ENCODE results near the gene GPR17. TPM values are rescaled to one million over a fixed set of nuclear protein-coding genes. Genes with fewer than 3 reads are reported as not detected.

Gene GPR17
- total RNA-seq, 1 donor from 2014 or later = not detected

- DNase-seq (ENCODE audit: low spot score) = no peak
- peaks cover 18% of the 10 kb centered on the region for H3K4me1 Mint-ChIP-seq
- no peaks in the 10 kb centered on the region for H3K36me3 Mint-ChIP-seq
- TF ChIP-seq EZH2phosphoT487 (IDR thresholded peaks at IDR 0.05) (no peak), CTCF (IDR thresholded peaks at IDR 0.05) (no peak), EZH2 (IDR thresholded peaks at IDR 0.05) (no peak)
- Histone ChIP-seq H3K79me2 (ENCODE audit: low read depth) (no peaks in the 10 kb centered on the region), H3K4me2 (no peak overlapping the region), H3F3A (ENCODE audit: low read depth) (no peaks in the 10 kb centered on the region), H3K9ac (no peak overlapping the region), H3K27ac (no peak overlapping the region), H2AFZ (replicated peaks) (no peak overlapping the region), H3K4me3 (no peak overlapping the region), H3K36me3 (no peaks in the 10 kb centered on the region), H4K20me1 (ENCODE audit: low read depth) (peaks cover 12% of the 10 kb centered on the region), H3K9me3 (ENCODE audit: low read depth) (no peaks in the 10 kb centered on the region), H3K4me1 (peaks cover 4% of the 10 kb centered on the region), H3K27me3 (peaks cover 68% of the 10 kb centered on the region)
- peaks cover 32% of the 10 kb centered on the region for H3K27me3 Mint-ChIP-seq (ENCODE audit: insufficient read depth, low read depth)
- no peak overlapping the region for H3K27ac Mint-ChIP-seq
- H3K4me3 Mint-ChIP-seq = peak overlapping the region; percentile 75
- H3K9me3 Mint-ChIP-seq = no peaks in the 10 kb centered on the region
Measured at GRCh38 chr2:127676906-127677305, 31.0 kb downstream of the GPR17 start.

GRCh38 chr2:127678531-127678930 lies 32.6 kb downstream of the GPR17 start:
- H3K4me1 Mint-ChIP-seq = peaks cover 25% of the 10 kb centered on the region
- peaks cover 52% of the 10 kb centered on the region for H3K27me3 ChIP-seq
- no peaks in the 10 kb centered on the region for H3K9me3 Mint-ChIP-seq
- no peak overlapping the region for H2AFZ ChIP-seq (replicated peaks)
- TF ChIP-seq EZH2phosphoT487 (IDR thresholded peaks at IDR 0.05) (no peak), CTCF (IDR thresholded peaks at IDR 0.05) (no peak), EZH2 (IDR thresholded peaks at IDR 0.05) (no peak)
- H3K9me3 ChIP-seq (ENCODE audit: low read depth) = no peaks in the 10 kb centered on the region
- H3K27me3 Mint-ChIP-seq (ENCODE audit: insufficient read depth, low read depth) = peaks cover 27% of the 10 kb centered on the region
- H3K4me3 ChIP-seq = no peak overlapping the region
- peaks cover 12% of the 10 kb centered on the region for H4K20me1 ChIP-seq (ENCODE audit: low read depth)
- H3K9ac ChIP-seq = no peak overlapping the region
- no peaks in the 10 kb centered on the region for H3F3A ChIP-seq (ENCODE audit: low read depth)
- no peak overlapping the region for H3K27ac ChIP-seq
- H3K27ac Mint-ChIP-seq = no peak overlapping the region
- H3K36me3 Mint-ChIP-seq = no peaks in the 10 kb centered on the region
- H3K36me3 ChIP-seq = no peaks in the 10 kb centered on the region
- no peak for DNase-seq (ENCODE audit: low spot score)
- H3K4me1 ChIP-seq = peaks cover 4% of the 10 kb centered on the region
- peak overlapping the region; percentile 17 for H3K4me3 Mint-ChIP-seq
- no peak overlapping the region for H3K4me2 ChIP-seq
- no peaks in the 10 kb centered on the region for H3K79me2 ChIP-seq (ENCODE audit: low read depth)

GRCh38 chr2:127678991-127679390 lies 33.0 kb downstream of the GPR17 start:
- Mint-ChIP-seq H3K4me1 (peaks cover 30% of the 10 kb centered on the region), H3K27ac (no peak overlapping the region), H3K4me3 (peak overlapping the region; percentile 17), H3K9me3 (no peaks in the 10 kb centered on the region), H3K27me3 (ENCODE audit: insufficient read depth, low read depth) (peaks cover 25% of the 10 kb centered on the region), H3K36me3 (no peaks in the 10 kb centered on the region)
- peaks cover 4% of the 10 kb centered on the region for H3K4me1 ChIP-seq
- no peaks in the 10 kb centered on the region for H3K36me3 ChIP-seq
- peaks cover 47% of the 10 kb centered on the region for H3K27me3 ChIP-seq
- H3K9me3 ChIP-seq (ENCODE audit: low read depth) = no peaks in the 10 kb centered on the region
- no peak overlapping the region for H2AFZ ChIP-seq (replicated peaks)
- TF ChIP-seq CTCF (IDR thresholded peaks at IDR 0.05) (no peak), EZH2 (IDR thresholded peaks at IDR 0.05) (no peak), EZH2phosphoT487 (IDR thresholded peaks at IDR 0.05) (no peak)
- H3K27ac ChIP-seq = no peak overlapping the region
- DNase-seq (ENCODE audit: low spot score) = no peak
- no peak overlapping the region for H3K9ac ChIP-seq
- no peaks in the 10 kb centered on the region for H3K79me2 ChIP-seq (ENCODE audit: low read depth)
- no peak overlapping the region for H3K4me3 ChIP-seq
- H3K4me2 ChIP-seq = no peak overlapping the region
- no peaks in the 10 kb centered on the region for H3F3A ChIP-seq (ENCODE audit: low read depth)
- peaks cover 8% of the 10 kb centered on the region for H4K20me1 ChIP-seq (ENCODE audit: low read depth)
